GM19035 (cell line): ENCODE results near the gene TMEM117.
"Not testable (repeated sequence)": the region's sequence is repeated elsewhere in the genome, so short reads cannot be mapped to it uniquely, and the experiment has no call there.

ENCODE experiments used
- ATAC-seq: cut with Tn5 transposase; IDR thresholded peaks from one replicate; pipeline ENCODE4 v1.9.1; 2021; ENCODE audit not compliant: unreplicated experiment

Gene TMEM117

GRCh38 chr12:44019118-44019517 is 183.2 kb downstream of the TMEM117 start:
- ATAC-seq = no peak

- no peak for ATAC-seq
Measured at GRCh38 chr12:44020555-44020954, 184.7 kb downstream of the TMEM117 start.

- peak; percentile 94 for ATAC-seq
Measured at GRCh38 chr12:44021471-44021971, 185.6 kb downstream of the TMEM117 start.

GRCh38 chr12:44025499-44025898 is 189.6 kb downstream of the TMEM117 start:
- ATAC-seq = no peak

GRCh38 chr12:44026046-44026445 is 190.2 kb downstream of the TMEM117 start:
- ATAC-seq = no peak

- ATAC-seq = not testable (repeated sequence)
Measured at GRCh38 chr12:44026926-44027325, 191.0 kb downstream of the TMEM117 start.

- no peak for ATAC-seq
Measured at GRCh38 chr12:44029194-44029593, 193.3 kb downstream of the TMEM117 start.

- ATAC-seq = no peak
Measured at GRCh38 chr12:44031472-44032185, 195.7 kb downstream of the TMEM117 start.

GRCh38 chr12:44034906-44035305 is 199.0 kb downstream of the TMEM117 start:
- ATAC-seq = no peak

- no peak for ATAC-seq
Measured at GRCh38 chr12:44036875-44037443, 201.1 kb downstream of the TMEM117 start.

- no peak for ATAC-seq
Measured at GRCh38 chr12:44038411-44038810, 202.5 kb downstream of the TMEM117 start.

GRCh38 chr12:44044491-44044890 is 208.6 kb downstream of the TMEM117 start:
- not testable (repeated sequence) for ATAC-seq

- ATAC-seq = no peak
Measured at GRCh38 chr12:44046732-44047417, 211.0 kb downstream of the TMEM117 start.

GRCh38 chr12:44052554-44052953 is 216.7 kb downstream of the TMEM117 start:
- no peak for ATAC-seq

- no peak for ATAC-seq
Measured at GRCh38 chr12:44053549-44054127, 217.8 kb downstream of the TMEM117 start.

- no peak for ATAC-seq
Measured at GRCh38 chr12:44054281-44054680, 218.4 kb downstream of the TMEM117 start.

- ATAC-seq = no peak
Measured at GRCh38 chr12:44058366-44058765, 222.5 kb downstream of the TMEM117 start.

- no peak for ATAC-seq
Measured at GRCh38 chr12:44059476-44059875, 223.6 kb downstream of the TMEM117 start.

- ATAC-seq = no peak
Measured at GRCh38 chr12:44063671-44064070, 227.8 kb downstream of the TMEM117 start.

GRCh38 chr12:44076871-44077270 is 241.0 kb downstream of the TMEM117 start:
- no peak for ATAC-seq

GRCh38 chr12:44077294-44077693 is 241.4 kb downstream of the TMEM117 start:
- no peak for ATAC-seq

- no peak for ATAC-seq
Measured at GRCh38 chr12:44078273-44078672, 242.4 kb downstream of the TMEM117 start.
